Ovary (tissue), 3 donors: ENCODE data around the gene GNE.

ENCODE experiments used
- CTCF ChIP-seq, 3 donors: fragments of 450-650 bp in 2 of 3; fragments of 200-600 bp in 1 of 3; IDR thresholded peaks; one replicate each; pipeline versions ENCODE4 v1.5.1 to v1.8.0; 2016 to 2022; ENCODE audit warnings: antibody characterized with exemption in 3 of 3, mild to moderate bottlenecking in 1 of 3
- EP300 ChIP-seq: sonication (generic); formaldehyde crosslinking; IDR thresholded peaks from one replicate; pipeline ENCODE4 v1.6.1; 2017; ENCODE audit warnings: antibody characterized with exemption
- POLR2A ChIP-seq: fragments of 450-650 bp; IDR thresholded peaks from one replicate; pipeline ENCODE4 v1.6.1; 2017; ENCODE audit warnings: antibody characterized with exemption, mild to moderate bottlenecking, moderate library complexity
- donor health status: DM: no; HTN: no; CAD: no.

DNA sequence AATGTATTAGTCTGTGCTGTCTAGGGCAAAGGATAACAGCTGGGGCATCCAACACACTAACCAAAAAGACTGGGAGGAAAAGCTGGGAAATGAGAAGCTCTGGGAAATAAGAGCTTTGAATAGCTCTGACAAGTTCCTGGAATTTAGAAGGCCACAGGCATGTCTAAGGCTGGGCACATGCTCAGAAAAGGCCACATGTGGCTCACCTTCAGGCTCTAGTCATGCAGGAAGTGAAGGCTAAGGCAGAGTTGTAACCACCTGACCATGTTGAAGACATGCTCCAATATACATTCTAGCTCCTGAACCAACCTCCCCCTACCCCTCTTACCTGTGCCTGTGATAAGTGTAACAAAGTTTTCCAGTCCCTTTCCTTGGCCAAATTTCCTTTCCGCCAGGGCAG, 35.8 kb downstream of the GNE start:
- TF ChIP-seq CTCF (IDR thresholded peaks at IDR 0.05) (no peak), POLR2A (no peak), EP300 (no peak)
